SK-N-SH treated with all-trans-retinoic acid at 6 μM for 48 hours (cell line): ENCODE data around the gene SNAPC4.
"Not testable (repeated sequence)": the region's sequence is repeated elsewhere in the genome, so short reads cannot be mapped to it uniquely, and the experiment has no call there.

Experiments
- ATAC-seq: fragments of 200-7000 bp; cut with Tn5 transposase; 3 replicates; pipeline ENCODE4 v1.9.1; 2020; ENCODE audit warnings: mild to moderate bottlenecking, moderate library complexity
- ARNTL ChIP-seq: fragments of 450-650 bp; formaldehyde crosslinking; IDR thresholded peaks from 2 replicates; pipeline ENCODE4 v1.5.0; 2020; ENCODE audit warnings: low read depth, mild to moderate bottlenecking, moderate library complexity, borderline replicate concordance
- BACH2 ChIP-seq: fragments of 250-450 bp; sonication (Bioruptor Pico); IDR thresholded peaks from 2 replicates; pipeline ENCODE4 v1.9.0; 2021; ENCODE audit warnings: mild to moderate bottlenecking, borderline replicate concordance
- CREB5 ChIP-seq: fragments of 250-450 bp; sonication (Bioruptor Pico); IDR thresholded peaks from 2 replicates; pipeline ENCODE4 v1.5.1; 2020; ENCODE audit warnings: low read depth, mild to moderate bottlenecking, moderate library complexity
- CSDC2 ChIP-seq: fragments of 250-450 bp; sonication (Bioruptor Pico); IDR thresholded peaks from 2 replicates; pipeline ENCODE4 v1.5.0; 2020; ENCODE audit warnings: mild to moderate bottlenecking, moderate library complexity
- CSRNP3 ChIP-seq: fragments of 250-450 bp; sonication (Bioruptor Pico); IDR thresholded peaks from 2 replicates; pipeline ENCODE4 v1.5.1; 2021; ENCODE audit warnings: mild to moderate bottlenecking, moderate library complexity
- ESRRG ChIP-seq: fragments of 250-450 bp; sonication (Bioruptor Pico); IDR thresholded peaks from 2 replicates; pipeline ENCODE4 v1.6.1; 2021; ENCODE audit warnings: mild to moderate bottlenecking
- ISL1 ChIP-seq: fragments of 250-450 bp; sonication (Bioruptor Pico); IDR thresholded peaks from 2 replicates; pipeline ENCODE4 v2.1.2; 2022; ENCODE audit warnings: mild to moderate bottlenecking, moderate library complexity
- OSR1 ChIP-seq: fragments of 250-450 bp; sonication (Bioruptor Pico); IDR thresholded peaks from 2 replicates; pipeline ENCODE4 v1.8.0; 2022; ENCODE audit warnings: moderate library complexity, mild to moderate bottlenecking, inconsistent platforms
- PATZ1 ChIP-seq: fragments of 250-450 bp; sonication (Bioruptor Pico); IDR thresholded peaks from 2 replicates; pipeline ENCODE4 v1.8.0; 2020; ENCODE audit warnings: mild to moderate bottlenecking, moderate library complexity, borderline replicate concordance
- RARB ChIP-seq: fragments of 250-450 bp; sonication (Bioruptor Pico); IDR thresholded peaks from 2 replicates; pipeline ENCODE4 v1.8.0; 2021; ENCODE audit warnings: mild to moderate bottlenecking, moderate library complexity
- SNAI2 ChIP-seq: fragments of 250-450 bp; sonication (Bioruptor Pico); IDR thresholded peaks from 2 replicates; pipeline ENCODE4 v1.5.0; 2020; ENCODE audit warnings: mild to moderate bottlenecking, moderate library complexity
- TCF4 ChIP-seq: fragments of 250-450 bp; sonication (Bioruptor Pico); IDR thresholded peaks from 2 replicates; pipeline ENCODE4 v1.8.0; 2021; ENCODE audit warnings: mild to moderate bottlenecking, moderate library complexity, borderline replicate concordance
- TOX ChIP-seq: fragments of 250-450 bp; sonication (Bioruptor Pico); IDR thresholded peaks from 2 replicates; pipeline ENCODE4 v1.8.0; 2021; ENCODE audit warnings: mild to moderate bottlenecking, moderate library complexity, borderline replicate concordance
- TSHZ2 ChIP-seq: fragments of 250-450 bp; sonication (Bioruptor Pico); IDR thresholded peaks from 2 replicates; pipeline ENCODE4 v1.5.0; 2020; ENCODE audit warnings: mild to moderate bottlenecking, moderate library complexity
- ZC3H10 ChIP-seq: fragments of 250-450 bp; sonication (Bioruptor Pico); IDR thresholded peaks from 2 replicates; pipeline ENCODE4 v1.5.1; 2021; ENCODE audit warnings: mild to moderate bottlenecking, moderate library complexity
- ZFP3 ChIP-seq: fragments of 250-450 bp; sonication (Bioruptor Pico); IDR thresholded peaks from 2 replicates; pipeline ENCODE4 v1.5.0; 2020; ENCODE audit warnings: mild to moderate bottlenecking, moderate library complexity
- ZFP30 ChIP-seq: fragments of 450-650 bp; formaldehyde crosslinking; IDR thresholded peaks from 2 replicates; pipeline ENCODE4 v1.5.0; 2022; ENCODE audit warnings: mild to moderate bottlenecking, moderate library complexity
- ZNF565 ChIP-seq: fragments of 450-650 bp; formaldehyde crosslinking; conservative IDR thresholded peaks from 2 replicates; pipeline ENCODE4 v1.5.0; 2020; ENCODE audit warnings: low read depth, mild to moderate bottlenecking, moderate library complexity
- ZNF70 ChIP-seq: fragments of 450-650 bp; formaldehyde crosslinking; IDR thresholded peaks from 2 replicates; pipeline ENCODE4 v1.5.0; 2020; ENCODE audit warnings: mild to moderate bottlenecking, moderate library complexity
- ZNF8 ChIP-seq: fragments of 450-650 bp; formaldehyde crosslinking; IDR thresholded peaks from 2 replicates; pipeline ENCODE4 v1.5.0; 2020; ENCODE audit warnings: mild to moderate bottlenecking, moderate library complexity

SNAPC4 gene

GRCh38 chr9:136426787-136427186 lies 26.8 kb upstream of the SNAPC4 start (continued):
- TF ChIP-seq ISL1 (CRISPR knock-in tag) (no peak), ZFP3 (CRISPR knock-in tag) (no peak), ZNF565 (CRISPR knock-in tag) (no peak), CSDC2 (CRISPR knock-in tag) (no peak), ZFP30 (CRISPR knock-in tag) (no peak), ESRRG (no peak), ZNF8 (CRISPR knock-in tag) (no peak), ZNF70 (CRISPR knock-in tag) (no peak), CSRNP3 (CRISPR knock-in tag) (no peak)

- not testable (repeated sequence) for ATAC-seq
Measured at GRCh38 chr9:136425367-136425766, 25.4 kb upstream of the SNAPC4 start.

GRCh38 chr9:136424750-136425362 lies 24.9 kb upstream of the SNAPC4 start:
- TF ChIP-seq ZNF70 (CRISPR knock-in tag): no peak
- no peak for TF ChIP-seq CSRNP3 (CRISPR knock-in tag)
- no peak for TF ChIP-seq SNAI2 (CRISPR knock-in tag)
- TF ChIP-seq RARB (CRISPR knock-in tag): no peak
- no peak for TF ChIP-seq ZC3H10 (CRISPR knock-in tag)
- no peak for TF ChIP-seq OSR1 (CRISPR knock-in tag)
- no peak for TF ChIP-seq PATZ1
- ATAC-seq: peak; percentile 5; the same call in 1 of the 3 replicates

GRCh38 chr9:136423432-136424146 lies 23.6 kb upstream of the SNAPC4 start:
- TF ChIP-seq ZNF70 (CRISPR knock-in tag): no peak
- TF ChIP-seq CSDC2 (CRISPR knock-in tag): no peak
- TF ChIP-seq ZFP30 (CRISPR knock-in tag): no peak
- TF ChIP-seq TCF4 (CRISPR knock-in tag): no peak
- TF ChIP-seq RARB (CRISPR knock-in tag): no peak
- TF ChIP-seq BACH2 (CRISPR knock-in tag): no peak
- no peak for TF ChIP-seq TSHZ2 (CRISPR knock-in tag)
- TF ChIP-seq ZNF8 (CRISPR knock-in tag): no peak
- TF ChIP-seq ARNTL (CRISPR knock-in tag): no peak
- TF ChIP-seq, all 23 proteins: peak for 0
- no peak for ATAC-seq

GRCh38 chr9:136422876-136423275 lies 22.9 kb upstream of the SNAPC4 start:
- no peak for ATAC-seq
- TF ChIP-seq ZC3H10 (CRISPR knock-in tag): no peak
- TF ChIP-seq ZNF8 (CRISPR knock-in tag): no peak
- TF ChIP-seq TOX (CRISPR knock-in tag): no peak
- TF ChIP-seq TCF4 (CRISPR knock-in tag): no peak
- TF ChIP-seq OSR1 (CRISPR knock-in tag): no peak
- TF ChIP-seq TSHZ2 (CRISPR knock-in tag): no peak
- no peak for TF ChIP-seq SNAI2 (CRISPR knock-in tag)
- TF ChIP-seq ZNF565 (CRISPR knock-in tag): no peak
- TF ChIP-seq ISL1 (CRISPR knock-in tag): no peak
- TF ChIP-seq CREB5: no peak
- no peak for TF ChIP-seq CSDC2 (CRISPR knock-in tag)
- TF ChIP-seq ZNF70 (CRISPR knock-in tag): no peak
- TF ChIP-seq RARB (CRISPR knock-in tag): no peak
- TF ChIP-seq BACH2 (CRISPR knock-in tag): no peak
